ENCODE measurements around the gene BRD4.
"Not testable (repeated sequence)": the region's sequence is repeated elsewhere in the genome, so short reads cannot be mapped to it uniquely, and the experiment has no call there.

BRD4 gene

DNA sequence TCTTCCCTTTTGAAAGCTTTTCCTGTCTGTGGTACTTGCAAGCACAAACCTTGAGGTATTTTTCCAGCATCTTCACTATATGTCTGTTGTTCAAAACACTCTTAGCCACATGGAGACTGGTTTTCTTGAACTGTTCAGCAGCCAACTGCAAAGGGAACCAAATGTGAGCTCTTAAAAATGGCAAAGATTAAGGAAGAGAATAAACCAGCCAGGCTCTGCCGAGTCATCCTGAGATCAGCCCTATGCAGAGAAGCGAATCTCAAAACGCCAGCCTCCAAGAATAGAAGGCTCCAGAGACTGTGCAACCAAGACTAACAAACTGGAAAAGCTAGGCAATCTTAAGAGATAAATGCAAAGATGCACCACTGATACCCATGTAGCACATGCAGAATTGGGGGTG, 26.6 kb upstream of the BRD4 start:
- no peak for DNase-seq

DNA sequence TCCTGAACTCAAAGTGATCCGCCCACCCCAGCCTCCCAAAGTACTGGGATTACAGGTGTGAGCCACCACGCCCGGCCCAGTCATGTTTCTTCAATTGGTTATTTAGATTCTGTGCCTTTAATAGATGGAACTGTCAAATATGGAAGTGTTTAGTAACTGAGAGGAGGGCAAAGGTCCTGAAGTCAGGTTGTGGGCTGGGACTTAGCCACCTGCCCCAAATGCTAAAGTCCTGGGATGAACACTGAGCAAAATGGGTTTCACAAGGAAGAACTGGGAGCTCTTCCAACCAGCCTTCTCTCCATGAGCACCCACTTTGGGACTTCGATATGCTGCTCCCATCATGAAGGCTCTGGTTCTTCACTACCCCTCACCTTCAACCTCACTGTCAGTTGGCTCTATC, 25.6 kb upstream of the BRD4 start:
- no peak for DNase-seq

DNA sequence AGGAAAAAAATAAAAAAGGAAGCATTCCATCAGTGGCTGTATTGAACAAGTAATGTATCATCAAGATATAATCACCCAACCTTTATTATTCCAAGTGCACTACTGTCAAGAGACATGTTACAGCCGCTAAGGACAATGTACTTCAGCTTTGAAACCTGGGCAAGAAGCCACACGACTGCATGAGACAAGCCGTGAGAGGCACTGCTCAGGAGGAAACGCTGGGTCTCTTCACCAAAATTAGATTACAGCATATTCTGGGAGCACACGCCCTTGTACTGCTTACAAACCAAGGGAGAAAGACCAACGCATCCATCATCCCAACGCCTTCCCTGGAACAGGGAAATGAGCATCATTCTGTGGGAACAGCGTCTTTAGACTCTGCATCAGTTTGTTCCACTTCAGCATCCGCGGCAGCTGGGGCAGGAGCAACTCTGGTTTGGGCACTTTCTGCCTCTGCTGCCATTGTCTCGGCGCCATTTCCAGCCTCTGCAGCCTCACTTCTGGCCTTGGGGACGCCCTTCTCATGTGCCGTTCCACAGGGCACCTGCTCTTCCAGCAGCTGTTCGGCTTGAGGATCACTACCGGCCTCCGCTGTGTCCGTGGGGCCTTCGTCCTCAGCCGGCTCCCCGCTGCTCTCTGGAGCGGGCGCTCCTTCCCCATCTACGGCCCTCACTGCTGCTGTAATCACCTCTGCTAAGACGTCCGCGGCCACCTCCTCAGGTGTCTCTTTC, 22.4 kb upstream of the BRD4 start:
- DNase-seq, result no peak

DNA sequence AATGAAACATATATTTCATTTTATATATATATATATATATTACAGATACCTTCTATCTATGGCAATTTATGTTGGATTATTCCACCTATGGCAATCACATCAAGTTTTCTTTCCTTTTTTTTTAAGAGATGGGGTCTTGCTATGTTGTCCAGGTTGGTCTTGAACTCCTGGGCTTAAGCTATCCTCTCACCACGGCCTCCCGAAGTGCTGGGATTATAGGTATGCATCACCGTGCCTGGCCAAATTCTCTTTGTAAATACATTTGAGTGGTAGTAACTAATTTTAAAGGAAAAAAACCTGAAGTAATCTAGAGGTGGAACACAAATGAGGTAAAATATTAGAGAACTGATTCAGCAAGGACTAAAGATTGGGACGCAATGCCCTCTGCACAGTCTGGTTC, 21.6 kb upstream of the BRD4 start:
- DNase-seq, result no peak

DNA sequence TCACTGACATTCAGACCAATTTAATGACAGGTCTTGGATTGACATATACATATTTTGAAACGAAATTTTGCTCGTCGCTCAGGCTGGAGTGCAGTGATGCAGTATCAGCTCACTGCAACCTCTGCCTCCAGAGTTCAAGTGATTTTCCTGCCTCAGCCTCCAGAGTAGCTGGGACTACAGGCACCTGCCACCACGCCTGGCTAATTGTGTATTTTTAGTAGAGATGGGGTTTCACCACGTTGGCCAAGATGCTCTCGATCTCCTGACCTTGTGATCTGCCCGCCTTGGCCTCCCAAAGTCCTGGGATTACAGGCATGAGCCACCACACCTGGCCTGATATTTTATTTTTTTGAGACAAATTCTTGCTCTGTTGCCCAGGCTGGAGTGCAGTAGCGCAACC, 20.2 kb upstream of the BRD4 start:
- not testable (repeated sequence) for DNase-seq

DNA sequence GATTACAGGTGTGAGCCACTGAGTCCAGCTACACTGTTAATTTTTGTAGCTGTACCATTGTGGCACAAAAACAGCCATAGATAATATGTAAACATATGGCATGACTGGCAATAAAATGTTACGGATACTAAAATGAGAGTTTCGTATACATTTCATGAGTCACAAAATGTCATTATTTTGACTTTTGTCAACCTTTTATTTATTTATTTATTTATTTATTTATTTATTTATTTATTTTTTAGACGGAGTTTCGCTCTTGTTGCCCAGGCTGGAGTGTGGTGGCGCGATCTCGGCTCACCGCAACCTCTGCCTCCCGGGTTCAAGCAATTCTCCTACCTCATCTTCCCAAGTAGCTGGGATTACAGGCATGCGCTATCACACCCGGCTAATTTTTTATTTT, 9.0 kb upstream of the BRD4 start:
- not testable (repeated sequence) for DNase-seq

DNA sequence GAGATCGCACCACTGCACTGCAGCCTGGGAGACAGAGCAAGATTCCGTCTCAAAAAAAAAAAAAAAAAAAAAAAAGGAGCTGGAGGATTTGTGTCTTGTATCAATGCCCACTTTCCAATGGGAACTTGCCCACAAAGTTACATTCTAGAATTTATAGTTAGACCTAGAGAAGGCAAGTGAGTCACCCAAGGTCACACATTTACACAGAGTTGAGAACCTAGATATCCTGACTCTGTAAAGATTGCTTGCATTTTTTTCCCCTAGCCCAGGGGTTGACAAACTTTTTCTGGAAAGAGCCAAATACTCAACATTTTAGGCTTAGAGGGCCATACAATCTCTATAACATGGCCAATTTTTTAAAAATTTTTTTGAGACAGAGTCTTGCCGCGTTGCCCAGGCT, 7.7 kb upstream of the BRD4 start:
- DNase-seq, result no peak

DNA sequence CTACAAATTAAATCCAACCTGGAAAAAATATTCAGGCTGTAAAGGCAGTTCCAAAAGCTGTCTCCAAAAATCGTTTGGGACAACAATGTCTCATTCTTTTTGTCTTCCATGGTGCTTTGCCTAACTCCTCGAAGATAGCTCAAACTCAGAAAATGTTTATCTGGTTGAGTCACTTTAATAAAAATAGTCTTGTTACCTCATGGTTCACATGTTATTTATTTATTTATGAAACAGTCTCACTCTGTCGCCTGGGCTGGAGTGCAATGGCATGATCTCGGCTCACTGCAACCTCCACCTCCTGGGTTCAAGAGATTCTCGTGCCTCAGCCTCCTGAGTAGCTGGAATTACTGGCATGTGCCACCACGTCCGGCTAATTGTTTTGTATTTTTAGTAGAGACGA, 4.9 kb upstream of the BRD4 start:
- DNase-seq, result no peak

DNA sequence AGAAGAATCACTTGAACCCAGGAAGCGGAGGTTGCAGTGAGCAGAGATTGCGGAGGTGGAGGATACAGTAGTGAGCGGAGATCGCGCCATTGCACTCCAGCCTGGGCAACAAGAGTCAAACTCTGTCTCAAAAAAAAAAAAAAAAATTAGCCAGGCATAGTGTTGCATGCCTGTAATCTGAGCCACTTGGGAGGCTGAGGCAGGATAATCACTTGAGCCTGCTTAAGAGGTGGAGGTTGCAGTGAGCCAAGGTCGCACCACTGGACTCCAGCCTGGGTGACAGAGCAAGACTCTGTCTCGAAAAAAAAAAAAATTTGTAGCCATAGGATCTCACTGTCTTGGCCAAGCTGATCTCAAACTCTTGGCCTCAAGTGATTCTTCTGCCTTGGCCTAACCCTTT, 3.7 kb upstream of the BRD4 start:
- DNase-seq, result not testable (repeated sequence)

DNA sequence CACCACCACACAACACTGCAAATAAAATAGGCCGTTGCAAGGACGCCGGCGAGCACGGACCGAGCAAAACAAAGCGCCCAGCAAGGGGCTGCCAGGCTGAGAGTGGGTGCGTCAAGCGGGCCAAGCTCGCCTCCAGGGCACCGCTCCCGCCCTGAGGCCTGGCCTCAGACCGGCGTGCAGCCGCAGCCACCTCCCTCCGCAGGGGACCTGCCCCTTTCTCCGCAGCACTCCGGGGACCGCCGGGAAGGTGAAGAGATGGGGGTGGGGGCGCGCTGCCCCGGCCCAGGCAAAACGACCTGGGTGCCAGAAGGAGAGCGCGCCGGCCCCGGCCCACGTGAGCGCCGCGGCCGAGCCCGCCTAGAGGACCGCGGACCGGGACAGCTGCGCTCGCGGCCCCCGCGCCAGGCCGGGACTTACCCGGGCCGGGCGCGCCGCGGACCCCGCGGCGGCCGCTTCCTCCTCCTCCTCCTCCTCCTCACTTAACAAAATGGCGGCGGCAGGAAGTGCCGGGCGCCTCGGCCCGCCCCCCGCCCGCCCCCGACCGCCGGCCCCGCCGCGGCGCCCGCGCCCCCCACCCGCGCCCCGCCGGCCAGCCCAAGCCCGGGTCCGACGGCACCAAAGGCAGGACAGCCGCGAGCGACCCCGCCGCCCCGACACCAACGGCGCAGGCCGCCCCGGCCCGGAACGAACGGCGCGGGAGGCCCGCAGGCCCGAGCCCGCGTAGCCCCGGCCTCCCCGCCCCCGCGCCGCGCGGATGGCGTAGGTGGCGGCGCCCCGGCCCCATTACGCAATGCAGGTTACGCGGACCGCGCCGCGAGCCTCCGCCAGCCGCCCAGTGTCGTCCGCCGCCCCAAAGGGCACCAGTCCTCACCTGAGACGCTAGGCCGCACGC, 674 bp downstream of the BRD4 start:
- peak; percentile 62 for DNase-seq

DNA sequence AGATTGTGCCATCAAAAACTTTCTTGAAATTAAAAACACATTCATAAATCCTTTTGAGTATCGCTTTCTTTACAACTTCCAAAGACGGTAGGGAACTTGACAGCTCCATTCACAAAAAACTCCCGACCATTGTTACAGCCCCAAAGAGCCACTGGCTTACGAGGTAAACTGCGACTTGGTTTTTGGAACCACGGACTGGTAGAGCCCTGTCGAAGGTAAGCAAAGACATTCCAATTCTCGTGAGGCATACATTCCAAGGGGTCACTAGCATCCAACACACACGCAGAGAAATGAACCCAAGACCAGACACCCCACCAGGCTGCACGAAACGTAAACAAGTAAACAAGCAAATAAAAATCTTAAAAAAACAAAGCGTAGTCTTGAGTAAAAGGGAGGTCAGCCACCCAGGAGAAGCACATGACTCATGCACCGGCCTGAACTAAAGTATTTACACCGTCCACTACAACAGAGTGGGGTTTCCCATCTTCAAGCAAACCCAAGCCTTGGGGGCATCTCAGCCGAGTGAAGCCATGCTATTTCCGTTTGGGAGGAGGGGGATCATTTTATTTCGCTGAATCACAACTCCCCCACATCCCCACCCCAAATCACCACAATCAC, 1.4 kb downstream of the BRD4 start:
- no peak for DNase-seq

DNA sequence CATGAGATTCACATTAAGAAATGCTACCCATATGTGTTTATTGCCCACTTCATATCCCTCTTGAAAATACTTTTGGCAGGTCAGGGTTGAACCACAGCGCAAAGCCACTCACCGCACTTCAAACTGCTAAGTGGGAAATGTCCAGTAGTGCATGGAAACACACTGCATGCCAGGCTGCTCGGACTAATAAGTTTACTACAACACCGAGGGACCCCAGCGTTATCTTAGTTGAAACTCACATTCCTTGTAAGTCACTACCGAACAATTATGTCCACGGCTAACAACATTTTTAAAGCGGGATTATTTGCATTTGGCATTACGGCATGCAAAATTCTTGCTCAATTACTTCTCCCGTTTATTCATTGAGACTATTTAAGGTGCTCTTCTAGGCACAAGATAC, 4.0 kb downstream of the BRD4 start:
- DNase-seq, result no peak

DNA sequence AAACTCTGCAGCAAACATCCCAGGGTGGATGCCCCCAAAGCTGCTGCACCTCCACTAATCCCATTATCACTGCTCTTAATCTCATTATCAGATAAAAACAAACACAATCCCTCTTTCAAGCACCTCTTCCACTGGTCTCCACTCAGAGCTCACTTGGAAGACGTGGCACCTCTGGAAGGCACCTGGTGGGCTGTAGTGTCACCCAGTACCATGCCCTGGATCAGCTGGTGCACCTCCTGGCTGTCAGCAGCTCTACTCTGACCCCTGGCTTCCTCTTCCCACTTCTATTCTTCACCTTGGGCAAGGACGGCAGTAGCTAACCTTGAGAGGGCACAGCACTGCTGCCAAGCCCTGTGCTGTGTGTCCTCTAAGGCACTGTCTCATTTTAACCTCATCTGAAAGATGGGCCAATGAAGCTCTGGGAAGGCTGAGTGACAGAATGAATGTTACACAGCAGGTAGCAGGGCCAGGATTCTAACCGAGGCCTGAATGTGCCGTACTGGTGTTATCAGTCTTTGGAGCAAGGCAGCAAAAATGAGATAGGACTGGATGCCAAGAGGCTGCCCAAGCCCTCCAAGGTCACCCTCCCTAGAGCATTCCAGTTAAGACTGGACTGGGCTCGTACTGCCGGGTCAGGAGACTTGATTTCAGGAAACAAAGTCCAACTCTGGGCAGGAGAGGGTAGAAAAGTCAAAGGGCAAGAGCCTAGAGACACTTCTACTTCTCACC, 7.4 kb downstream of the BRD4 start:
- DNase-seq, result no peak

DNA sequence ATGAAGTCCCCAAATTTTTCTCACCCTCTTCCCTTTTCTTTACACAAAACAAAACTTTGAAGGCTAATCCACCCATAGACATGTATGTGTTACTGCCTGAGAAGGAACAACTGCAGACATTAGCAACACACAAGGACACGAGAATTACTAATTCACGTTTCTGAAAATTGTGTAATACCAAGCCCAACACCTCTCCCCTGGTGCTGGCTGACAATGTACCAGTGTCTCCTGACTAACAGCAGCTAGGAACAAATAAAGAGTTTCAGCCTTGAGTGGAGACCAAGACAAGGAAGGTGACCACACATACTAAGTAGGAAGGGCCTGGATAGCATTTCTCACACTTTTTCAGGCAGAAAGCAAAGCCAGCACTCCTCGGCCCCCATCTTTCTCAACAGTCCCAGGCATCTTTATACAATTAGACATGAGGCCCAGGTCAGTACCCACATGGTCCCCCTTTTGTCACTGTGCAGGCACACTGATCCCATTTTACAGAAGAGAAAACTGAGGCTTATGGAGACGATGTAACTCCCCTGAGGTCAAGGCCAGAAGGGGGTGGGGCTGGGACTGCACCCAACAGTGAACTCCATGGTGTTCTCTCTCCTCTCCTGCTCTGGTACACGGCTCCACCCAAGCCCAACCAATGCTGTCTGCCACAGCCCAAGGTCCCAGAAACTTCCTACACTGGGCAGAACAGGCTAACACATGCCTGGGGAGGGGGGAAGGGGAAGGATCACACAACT, 8.7 kb downstream of the BRD4 start:
- DNase-seq, result no peak

DNA sequence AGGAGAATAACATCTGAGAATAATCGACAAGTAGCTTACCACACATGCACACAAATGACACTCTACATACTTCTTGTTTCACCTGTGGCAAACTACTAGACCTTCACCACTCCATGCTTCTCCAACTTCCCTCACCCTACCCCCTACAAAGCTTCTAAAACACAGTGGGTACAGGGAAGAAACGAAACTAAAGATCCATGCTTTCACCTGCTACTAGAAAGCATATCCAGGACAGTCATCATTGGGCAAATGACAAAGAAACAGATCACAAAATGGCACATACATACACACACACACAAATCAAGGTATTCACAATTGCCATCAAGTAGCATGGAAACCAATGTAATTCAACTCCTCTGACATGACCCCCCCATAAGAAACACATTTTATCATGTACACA, 10.6 kb downstream of the BRD4 start:
- no peak for DNase-seq

DNA sequence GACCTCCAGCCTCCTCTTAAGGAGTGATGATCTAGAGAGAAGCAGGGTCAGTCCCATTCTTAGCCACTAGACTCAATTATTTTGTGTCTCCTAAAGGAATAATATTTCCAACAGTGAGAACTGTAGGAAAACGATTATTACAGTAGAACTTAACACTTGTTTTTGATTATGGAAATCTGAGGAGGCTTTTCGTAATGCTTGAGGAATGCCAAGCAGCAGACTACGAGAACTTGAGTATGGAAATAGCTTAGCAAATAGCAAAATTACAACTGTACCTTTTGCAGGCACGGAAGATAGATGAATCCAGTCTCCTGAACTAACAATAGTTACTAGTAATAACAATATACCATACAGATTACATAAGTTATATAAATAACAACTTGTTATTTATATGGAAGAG, 12.2 kb downstream of the BRD4 start:
- no peak for DNase-seq

DNA sequence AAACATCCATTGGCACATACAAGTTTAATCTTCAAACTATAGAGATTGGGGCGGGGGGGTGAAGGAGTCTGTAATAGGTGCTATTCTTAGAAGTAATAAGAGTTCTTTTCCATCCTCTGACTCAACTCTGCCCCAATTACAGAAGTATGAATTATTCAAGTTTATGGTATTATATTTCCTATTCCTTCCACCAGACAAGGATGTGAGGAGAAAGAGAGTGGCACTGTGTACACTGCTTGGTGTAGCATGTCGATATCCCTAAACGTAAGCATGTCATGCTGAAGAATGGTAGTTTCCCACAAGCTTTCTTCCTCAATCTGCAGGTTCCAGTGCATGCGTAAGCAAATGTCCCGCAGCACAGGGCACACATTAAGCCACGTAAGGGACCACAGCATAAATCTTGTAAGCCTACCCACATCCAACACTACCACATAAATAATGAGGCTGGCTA, 14.1 kb downstream of the BRD4 start:
- no peak for DNase-seq

DNA sequence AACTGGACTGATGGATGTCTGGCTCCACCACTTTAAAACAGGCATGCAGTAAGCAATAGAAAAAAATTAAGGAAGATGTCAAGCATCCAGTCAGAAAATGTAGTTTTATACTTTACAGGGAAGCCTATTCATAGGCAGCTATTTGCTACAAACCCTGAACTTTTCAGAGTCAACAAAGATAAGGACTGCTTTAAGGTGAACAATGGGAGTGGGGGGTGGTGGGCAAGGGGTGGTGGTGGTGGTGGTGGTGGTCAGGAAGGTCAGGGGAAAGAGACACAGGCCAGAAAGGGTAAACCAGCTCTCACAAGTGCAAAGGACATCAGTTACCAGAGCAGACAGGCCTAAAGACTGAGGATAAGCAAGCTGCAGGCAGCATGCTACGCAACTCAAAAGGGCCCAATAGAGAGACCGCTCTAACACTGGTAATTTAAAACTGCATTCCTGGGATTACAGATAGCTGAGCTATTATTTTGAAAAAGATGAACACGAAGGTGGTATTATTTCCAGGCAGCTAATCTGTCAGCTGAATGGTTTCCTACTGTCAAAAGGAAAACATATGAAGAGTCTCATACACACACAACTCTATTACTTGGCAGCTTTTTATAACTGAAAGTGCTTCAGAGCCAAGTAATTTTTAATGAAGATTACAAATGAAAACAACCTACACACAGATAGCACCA, 14.8 kb downstream of the BRD4 start:
- no peak for DNase-seq

DNA sequence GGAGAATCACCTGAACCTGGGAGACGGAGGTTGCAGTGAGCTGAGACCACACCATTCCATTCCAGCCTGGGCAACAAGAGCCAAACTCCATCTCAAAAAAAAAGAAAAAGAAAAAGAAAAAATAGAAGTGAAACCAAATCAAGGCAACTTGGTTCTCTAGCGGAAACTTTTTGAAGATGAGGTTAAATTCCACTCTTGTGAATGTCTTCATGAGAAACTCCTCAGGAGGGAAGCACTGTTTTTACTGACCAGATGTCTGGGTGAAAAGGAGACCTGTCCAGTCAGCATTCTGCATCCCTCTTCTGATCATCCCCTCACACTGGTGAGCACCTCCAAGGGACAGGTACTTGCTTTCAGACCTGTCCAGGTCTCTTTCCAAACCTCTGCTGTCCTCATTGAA, 15.8 kb downstream of the BRD4 start:
- no peak for DNase-seq

DNA sequence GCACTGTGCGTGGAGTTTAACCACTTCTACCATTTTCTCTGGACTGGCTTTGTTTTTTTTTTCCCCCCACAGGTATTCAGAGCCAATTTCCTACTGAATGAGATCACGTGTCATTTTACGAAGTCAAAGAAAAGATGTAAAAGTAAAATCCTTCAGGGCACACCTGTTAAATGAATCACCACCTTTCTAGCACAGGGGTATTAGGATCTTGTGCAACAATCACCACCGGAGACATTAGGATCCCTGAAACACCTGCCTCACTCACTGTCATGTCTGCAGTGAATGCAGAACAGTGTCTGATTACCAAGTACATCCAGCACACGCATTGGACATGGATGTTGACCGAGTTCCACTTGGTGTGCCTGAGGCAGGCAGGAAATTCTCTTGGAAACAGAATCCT, 17.2 kb downstream of the BRD4 start:
- no peak for DNase-seq

DNA sequence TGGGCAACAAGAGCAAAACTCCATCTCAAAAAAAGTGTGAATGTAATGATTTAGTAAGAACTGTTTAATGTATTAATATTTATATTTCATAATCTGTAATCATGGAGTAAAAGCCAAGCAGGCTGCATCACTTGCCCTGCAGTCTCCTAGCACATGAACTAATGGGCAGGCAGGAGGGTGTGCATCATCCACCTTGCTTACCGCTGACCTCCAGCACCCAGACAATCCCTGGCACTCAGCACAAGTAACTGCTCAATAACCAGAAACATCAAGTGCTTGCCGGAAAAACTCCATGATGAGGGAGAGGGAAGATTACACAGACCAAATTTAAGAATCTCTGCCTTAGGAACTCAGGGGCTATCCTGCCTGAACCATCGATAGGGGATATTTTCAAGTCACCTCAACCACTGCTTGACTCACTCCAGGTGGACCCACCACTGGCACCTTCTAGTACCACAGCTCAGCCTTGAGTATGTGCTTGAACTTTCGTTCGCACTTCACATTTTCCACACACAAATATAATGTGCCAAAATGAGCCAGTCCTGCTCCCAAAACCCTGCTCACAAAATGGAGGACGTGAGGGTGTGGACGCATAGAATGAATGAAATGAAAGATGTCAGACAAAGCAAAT, 18.6 kb downstream of the BRD4 start:
- DNase-seq, result no peak

All from stimulated activated naive CD4-positive, alpha-beta T cell treated with Interleukin-2 at 50 U/mL for 16 hours (primary cell).